Fibroblast of lung (primary cell): ENCODE results near the gene C17orf114.
"Not testable (repeated sequence)": the region's sequence is repeated elsewhere in the genome, so short reads cannot be mapped to it uniquely, and the experiment has no call there.

Experiments used
- DNase-seq, 2 donors: peaks; one replicate each; pipeline versions ENCODE4 v3.0.0 to v3.0.0-alpha.2; 2010; ENCODE audit warnings: low read depth in 2 of 2
- H2AFZ ChIP-seq: 2 replicates; pipeline ENCODE4 v1.5.1; 2012; ENCODE audit warnings: low read length, control low read depth, inconsistent platforms
- H3K27ac ChIP-seq: 2 replicates; pipeline ENCODE4 v1.5.1; 2011; ENCODE audit warnings: low read length, control low read depth; ENCODE audit not compliant: insufficient read depth
- H3K27me3 ChIP-seq: 2 replicates; pipeline ENCODE4 v1.5.1; 2011; ENCODE audit warnings: mild to moderate bottlenecking, low read length; ENCODE audit not compliant: control insufficient read depth, insufficient read depth
- H3K36me3 ChIP-seq: 2 replicates; pipeline ENCODE4 v1.5.1; 2011; ENCODE audit warnings: low read length; ENCODE audit not compliant: control insufficient read depth, insufficient read depth
- H3K4me1 ChIP-seq: 2 replicates; pipeline ENCODE4 v1.5.1; 2011; ENCODE audit warnings: low read length; ENCODE audit not compliant: control insufficient read depth, insufficient read depth; ENCODE audit errors: extremely low read depth
- H3K4me2 ChIP-seq: 2 replicates; pipeline ENCODE4 v1.5.1; 2011; ENCODE audit warnings: low read length, control low read depth; ENCODE audit not compliant: insufficient read depth; ENCODE audit errors: extremely low read depth
- H3K4me3 ChIP-seq, 4 experiments: fragments of 200-600 bp in 1 of 4; sonication (generic) in 1 of 4; replicated peaks in 1 of 4; 2 replicates each; pipeline ENCODE4 v1.5.1; 2011 to 2016; ENCODE audit warnings: low read length in 4 of 4, low read depth in 3 of 4, mild to moderate bottlenecking in 3 of 4, control low read depth in 2 of 4, inconsistent platforms in 1 of 4, mixed read lengths in 1 of 4; ENCODE audit not compliant: insufficient read depth in 1 of 4; ENCODE audit errors: control extremely low read depth in 1 of 4
- H3K79me2 ChIP-seq: 2 replicates; pipeline ENCODE4 v1.5.1; 2012; ENCODE audit warnings: mild to moderate bottlenecking, low read length, inconsistent platforms; ENCODE audit not compliant: control insufficient read depth, insufficient read depth
- H3K9ac ChIP-seq: 2 replicates; pipeline ENCODE4 v1.5.1; 2011; ENCODE audit warnings: mild to moderate bottlenecking, low read length, control low read depth; ENCODE audit not compliant: insufficient read depth
- H3K9me3 ChIP-seq: 2 replicates; pipeline ENCODE4 v1.5.1; 2012; ENCODE audit warnings: low read depth, low read length; ENCODE audit not compliant: control insufficient read depth, insufficient read depth
- H4K20me1 ChIP-seq: 2 replicates; pipeline ENCODE4 v1.5.1; 2011; ENCODE audit warnings: low read length; ENCODE audit not compliant: control insufficient read depth, insufficient read depth; ENCODE audit errors: extremely low read depth
- EZH2 ChIP-seq: IDR thresholded peaks from 2 replicates; pipeline ENCODE4 v1.5.1; 2012; ENCODE audit warnings: low read length, control low read depth, mild to moderate bottlenecking; ENCODE audit errors: missing control alignments
- TF ChIP-seq, protein P1 (sequence below), 2 donors: IDR thresholded peaks in 1 of 2; conservative IDR thresholded peaks in 1 of 2; 1 replicate in 1 of 2; 2 replicates in 1 of 2; pipeline ENCODE4 v1.5.1; 2011 to 2012; ENCODE audit warnings: low read length in 2 of 2, control low read depth in 1 of 2, inconsistent platforms in 1 of 2, low read depth in 1 of 2, mild to moderate bottlenecking in 1 of 2

The C17orf114 gene

DNA sequence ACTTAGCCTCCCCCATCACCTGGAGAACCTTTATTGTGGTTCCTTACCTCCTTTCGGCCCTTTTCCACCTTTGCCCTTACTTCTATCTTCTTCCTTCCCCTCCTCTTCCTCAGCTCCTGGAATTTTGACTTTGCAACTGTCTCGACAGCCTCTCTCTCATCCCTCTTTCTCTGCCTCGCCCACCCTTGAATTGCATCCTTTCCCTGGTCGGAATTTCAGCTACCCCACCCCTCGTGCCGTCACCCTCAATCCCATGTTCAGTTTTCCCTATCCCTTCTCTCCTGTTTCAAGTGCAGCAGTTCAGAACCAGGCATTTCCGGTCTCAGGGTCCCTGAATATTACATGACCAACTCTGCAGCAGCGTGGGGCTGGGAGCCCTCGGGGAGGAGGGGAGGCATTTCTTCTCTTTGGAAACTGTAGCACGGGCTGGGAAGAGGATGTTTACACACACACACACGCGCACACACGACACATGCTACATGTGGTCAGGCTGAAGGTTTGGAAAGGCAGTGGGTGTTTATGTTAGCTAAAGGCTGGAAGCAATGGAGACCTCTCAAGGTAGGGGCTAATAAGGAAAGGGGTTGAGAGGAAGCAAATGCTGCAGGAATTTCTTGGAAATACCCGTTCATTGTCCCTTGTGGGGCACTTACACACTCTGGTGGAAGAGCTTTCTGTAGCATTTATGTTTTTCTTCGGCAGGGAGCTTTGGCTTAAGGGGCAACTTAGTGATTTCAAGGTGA lies 32.0 kb upstream of the C17orf114 start:
- peak overlapping the region; percentile 85 for H3K27ac ChIP-seq
- H3K9me3 ChIP-seq = no peaks in the 10 kb centered on the region
- peaks cover 38% of the 10 kb centered on the region for H3K79me2 ChIP-seq
- peaks cover 5% of the 10 kb centered on the region for H3K4me1 ChIP-seq
- H4K20me1 ChIP-seq = peaks cover 3% of the 10 kb centered on the region
- H2AFZ ChIP-seq = peak overlapping the region; percentile 12
- peak overlapping the region; percentile 97 for H3K4me2 ChIP-seq
- H3K36me3 ChIP-seq = no peaks in the 10 kb centered on the region
- no peaks in the 10 kb centered on the region for H3K27me3 ChIP-seq
- TF ChIP-seq, protein P1, sequence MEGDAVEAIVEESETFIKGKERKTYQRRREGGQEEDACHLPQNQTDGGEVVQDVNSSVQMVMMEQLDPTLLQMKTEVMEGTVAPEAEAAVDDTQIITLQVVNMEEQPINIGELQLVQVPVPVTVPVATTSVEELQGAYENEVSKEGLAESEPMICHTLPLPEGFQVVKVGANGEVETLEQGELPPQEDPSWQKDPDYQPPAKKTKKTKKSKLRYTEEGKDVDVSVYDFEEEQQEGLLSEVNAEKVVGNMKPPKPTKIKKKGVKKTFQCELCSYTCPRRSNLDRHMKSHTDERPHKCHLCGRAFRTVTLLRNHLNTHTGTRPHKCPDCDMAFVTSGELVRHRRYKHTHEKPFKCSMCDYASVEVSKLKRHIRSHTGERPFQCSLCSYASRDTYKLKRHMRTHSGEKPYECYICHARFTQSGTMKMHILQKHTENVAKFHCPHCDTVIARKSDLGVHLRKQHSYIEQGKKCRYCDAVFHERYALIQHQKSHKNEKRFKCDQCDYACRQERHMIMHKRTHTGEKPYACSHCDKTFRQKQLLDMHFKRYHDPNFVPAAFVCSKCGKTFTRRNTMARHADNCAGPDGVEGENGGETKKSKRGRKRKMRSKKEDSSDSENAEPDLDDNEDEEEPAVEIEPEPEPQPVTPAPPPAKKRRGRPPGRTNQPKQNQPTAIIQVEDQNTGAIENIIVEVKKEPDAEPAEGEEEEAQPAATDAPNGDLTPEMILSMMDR (conservative IDR thresholded peaks at IDR 0.05 in 1 of 2, IDR thresholded peaks at IDR 0.05 in 1 of 2; ENCODE audit: low read depth in 1 of 2, low read length in 2 of 2) = no peak
- TF ChIP-seq EZH2 = no peak
- H3K4me3 ChIP-seq = peak overlapping the region; percentile 41 to 82 (median 70)
- peak overlapping the region; percentile 62 for H3K9ac ChIP-seq
- peak; percentile 52 to 65 for DNase-seq

DNA sequence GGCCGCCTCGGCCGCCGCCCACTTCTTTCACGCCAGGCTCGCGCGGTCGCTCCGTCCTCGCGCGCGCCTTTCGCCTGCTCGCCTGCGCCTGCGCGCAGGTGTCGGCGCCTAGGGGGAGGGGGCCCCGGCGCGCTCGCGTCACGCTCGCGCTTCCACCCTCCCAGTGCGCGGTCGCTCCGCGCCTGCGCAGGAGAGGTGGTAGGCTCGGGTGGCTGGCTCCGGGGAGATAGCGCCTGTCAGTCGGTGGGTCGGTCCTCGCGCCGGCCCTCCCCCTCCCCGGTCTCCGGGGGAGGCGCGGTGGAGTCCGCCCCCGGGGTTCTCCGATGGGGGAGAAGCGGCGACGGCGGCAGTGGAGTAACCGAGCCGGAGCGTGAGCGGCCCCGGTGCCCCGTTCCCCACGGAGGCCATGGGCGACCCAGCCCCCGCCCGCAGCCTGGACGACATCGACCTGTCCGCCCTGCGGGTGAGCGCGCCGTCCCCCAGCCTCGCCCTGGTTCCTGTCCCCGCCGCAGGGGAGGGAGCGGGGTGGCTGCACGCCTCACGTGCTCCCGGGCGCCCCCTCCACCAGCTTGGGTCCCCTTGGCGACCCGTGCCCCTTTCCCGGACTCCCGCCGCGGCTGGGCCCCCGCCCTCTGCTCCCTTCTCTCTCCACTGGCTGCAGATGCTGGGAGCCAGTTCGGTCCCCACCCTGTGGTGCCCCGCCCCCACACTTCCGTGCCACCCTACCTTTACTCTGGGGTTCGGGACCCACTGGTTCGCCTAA lies 31.2 kb upstream of the C17orf114 start, which contains the start of gene MINK1:
TSS of gene MINK1 (plus strand) at position 163 of the 763 bp plus-strand sequence. CDS start at position 407, 244 bp downstream.
- Histone ChIP-seq H2AFZ (peak within 1 kb of the TSS; percentile 12), H3K27me3 (no peaks in the 10 kb centered on the region), H3K79me2 (peaks cover 36% of the 10 kb centered on the region), H3K4me3 (peak within 1 kb of the TSS; percentile 44 to 82 (median 70)), H3K9ac (peak within 1 kb of the TSS; percentile 71), H3K4me2 (peak within 1 kb of the TSS; percentile 97), H3K9me3 (no peaks in the 10 kb centered on the region), H3K27ac (peak within 1 kb of the TSS; percentile 85), H3K4me1 (peaks cover 5% of the 10 kb centered on the region), H3K36me3 (no peaks in the 10 kb centered on the region), H4K20me1 (peaks cover 3% of the 10 kb centered on the region)
- no peak for TF ChIP-seq EZH2
- TF ChIP-seq, protein P1 (conservative IDR thresholded peaks at IDR 0.05 in 1 of 2, IDR thresholded peaks at IDR 0.05 in 1 of 2; ENCODE audit: low read depth in 1 of 2, low read length in 2 of 2) = no peak
- peak; percentile 86 to 93 for DNase-seq

DNA sequence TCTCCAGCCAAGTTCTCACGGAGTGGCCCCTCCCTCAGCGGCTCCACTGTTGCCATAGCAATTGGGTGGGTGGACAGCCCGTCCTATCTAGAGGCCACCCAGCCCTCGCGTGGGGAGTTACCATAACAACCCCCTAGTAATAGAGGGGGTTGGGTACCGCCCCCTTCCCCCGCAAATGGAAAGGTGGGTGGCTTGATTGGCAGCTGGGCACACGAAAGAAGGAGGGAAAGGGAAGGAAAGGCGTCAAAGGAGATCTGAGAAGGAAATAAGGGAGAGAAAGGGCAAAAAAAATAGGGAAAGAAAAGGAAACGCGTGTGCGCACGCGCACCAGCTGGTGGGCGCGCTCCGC lies 30.7 kb upstream of the C17orf114 start:
- not testable (repeated sequence) for H3K27me3 ChIP-seq, DNase-seq, H3K9me3 ChIP-seq, H3K36me3 ChIP-seq, H4K20me1 ChIP-seq, H3K4me1 ChIP-seq, H2AFZ ChIP-seq
- Histone ChIP-seq H3K9ac (peak overlapping the region; percentile 71), H3K4me2 (peak overlapping the region; percentile 92), H3K79me2 (peaks cover 35% of the 10 kb centered on the region), H3K4me3 (peak overlapping the region; percentile 44 to 82 (median 68)), H3K27ac (peak overlapping the region; percentile 85)
